Activated effector memory CD4-positive, alpha-beta T cell treated with Interleukin-2 at 50 U/mL for 16 hours (primary cell): Measurements from ENCODE around the gene EXOSC10.
A peak's percentile ranks its signal among the peaks of the same experiment; 100 is the strongest.
"Not testable (repeated sequence)": the region's sequence is repeated elsewhere in the genome, so short reads cannot be mapped to it uniquely, and the experiment has no call there.

Experiments
- DNase-seq: peaks from one replicate; pipeline ENCODE4 v3.0.0-alpha.2; 2020

The EXOSC10 gene

DNA sequence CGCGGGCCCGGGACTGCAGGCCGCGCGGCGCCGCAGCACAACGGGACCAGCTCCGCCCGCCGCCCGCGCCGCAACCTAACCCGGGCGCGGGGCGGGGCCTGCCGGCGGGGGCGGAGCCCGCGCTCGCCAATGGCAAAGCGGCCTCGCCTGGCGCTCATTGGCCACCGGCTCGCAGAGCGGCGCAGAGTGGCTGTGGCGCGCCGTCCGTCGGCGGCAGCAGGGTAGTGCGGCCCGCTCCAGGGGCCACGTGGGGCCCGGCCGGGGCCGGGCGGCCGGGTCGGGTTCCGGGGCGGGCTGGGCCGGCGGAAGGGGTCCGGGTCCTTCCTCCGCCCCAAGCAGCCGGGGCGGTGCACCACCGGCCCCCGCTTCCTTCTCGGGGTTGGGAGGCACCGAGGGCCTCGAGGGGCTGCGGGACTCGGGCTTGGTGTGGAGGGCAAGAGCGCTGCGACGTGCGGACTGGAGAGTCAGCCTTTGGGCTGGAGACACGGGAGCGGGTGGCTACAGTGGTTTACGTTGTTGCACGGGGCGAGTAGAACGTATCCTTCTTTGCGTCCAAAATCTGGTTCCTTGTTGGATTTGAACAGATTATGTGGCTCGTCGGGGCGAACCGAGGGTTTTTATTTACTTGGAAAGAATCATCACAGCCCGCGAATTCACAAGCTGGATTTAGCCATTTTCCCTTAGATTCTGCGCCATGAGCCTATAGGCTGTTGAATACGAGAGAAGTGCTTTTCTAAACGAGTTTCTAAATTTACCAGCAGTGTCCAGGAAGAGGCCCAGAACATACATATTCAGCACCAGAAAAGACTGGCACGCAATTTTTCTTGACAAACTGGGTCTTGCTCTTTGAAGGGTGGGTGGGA lies 39.5 kb downstream of the EXOSC10 start, which contains the start of gene SRM:
Gene SRM (minus strand): TSS at position 51 of the 863 bp plus-strand sequence. CDS start 75 bp downstream, outside the sequence.
- DNase-seq, result peak; percentile 87

DNA sequence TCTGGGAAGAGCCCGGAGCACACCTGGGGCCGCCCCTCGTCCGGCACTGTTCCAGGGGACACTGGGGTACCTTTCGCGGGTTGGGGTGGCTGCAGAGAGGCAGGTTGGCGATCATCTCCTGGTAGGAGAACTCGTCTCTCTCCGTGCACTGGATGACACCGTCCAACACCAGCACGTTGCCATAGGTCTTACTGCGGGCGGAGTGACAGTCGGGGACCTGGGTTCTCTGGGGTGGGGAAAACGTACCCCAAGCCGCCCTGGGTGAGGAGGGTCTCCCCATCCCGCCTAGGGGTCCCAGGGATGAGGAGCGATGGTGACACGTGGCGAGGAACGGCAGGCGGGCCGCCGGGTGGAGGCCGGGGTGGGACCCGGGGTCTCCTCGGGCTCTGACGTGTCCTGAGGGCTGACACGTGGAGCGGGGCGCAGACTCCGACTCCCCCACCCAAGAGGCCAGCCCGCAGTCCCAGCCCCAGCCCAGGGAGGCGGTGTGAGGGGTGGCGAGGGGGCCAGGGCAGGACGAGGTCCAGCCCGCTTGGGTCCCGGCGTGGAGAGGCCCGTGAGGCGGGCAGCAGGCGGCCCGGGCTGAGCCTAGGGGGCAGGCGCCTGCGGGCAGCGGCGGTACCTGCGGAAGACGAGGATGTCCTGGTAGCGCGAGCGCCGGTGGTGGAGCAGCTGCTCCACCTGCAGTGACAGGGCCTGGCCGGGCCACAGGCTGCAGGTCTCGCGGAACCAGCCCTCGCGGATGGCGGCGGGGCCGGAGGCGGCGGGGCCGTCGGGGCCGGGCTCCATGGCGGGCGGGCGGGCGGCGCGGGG lies 40.3 kb downstream of the EXOSC10 start:
- no peak for DNase-seq

GRCh38 chr1:11058595-11059154 lies 41.0 kb downstream of the EXOSC10 start:
- DNase-seq, result no peak

- no peak for DNase-seq
These were observed 41.6 kb downstream of the EXOSC10 start for GRCh38 chr1:11058026-11058425.

DNA sequence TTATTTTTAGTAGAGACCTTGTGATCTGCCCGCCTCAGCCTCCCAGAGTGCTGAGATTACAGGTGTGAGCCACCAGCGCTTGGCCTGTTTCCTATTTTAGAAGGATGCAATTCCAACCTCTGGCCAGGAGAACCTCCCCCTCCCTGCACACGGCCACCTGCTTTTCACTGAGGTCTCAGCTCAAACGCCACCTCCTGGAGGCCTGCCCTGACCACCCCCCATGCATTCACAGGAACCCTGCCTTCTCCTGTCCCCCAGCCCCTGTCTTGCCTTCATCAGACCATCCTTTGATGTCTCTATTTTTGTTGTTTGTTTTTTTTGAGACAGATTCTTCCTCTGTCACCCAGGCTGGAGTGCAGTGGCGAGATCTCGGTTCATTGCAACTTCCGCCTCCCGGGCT lies 42.2 kb downstream of the EXOSC10 start:
- no peak for DNase-seq

GRCh38 chr1:11056504-11056903 lies 43.2 kb downstream of the EXOSC10 start:
- DNase-seq, result no peak

DNA sequence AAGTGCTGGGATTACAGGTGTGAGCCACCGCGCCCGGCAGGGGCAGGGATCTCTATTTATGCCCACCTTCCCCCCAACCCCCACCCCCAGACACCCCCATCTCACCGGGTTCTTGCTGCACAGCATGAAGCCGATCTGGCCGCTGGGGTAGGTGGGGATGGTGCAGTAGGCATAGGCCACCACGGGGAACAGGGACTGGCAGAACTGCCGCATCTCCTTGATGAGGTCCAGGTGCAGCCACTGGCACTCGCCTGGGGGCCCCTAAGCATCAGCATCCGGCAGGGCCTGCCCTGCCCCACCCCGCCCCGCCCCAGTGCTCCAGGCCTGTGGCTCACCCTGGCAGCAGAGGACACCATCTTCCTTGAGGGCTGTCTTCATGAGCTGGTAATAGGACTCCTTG lies 44.0 kb downstream of the EXOSC10 start:
- DNase-seq, result no peak

DNA sequence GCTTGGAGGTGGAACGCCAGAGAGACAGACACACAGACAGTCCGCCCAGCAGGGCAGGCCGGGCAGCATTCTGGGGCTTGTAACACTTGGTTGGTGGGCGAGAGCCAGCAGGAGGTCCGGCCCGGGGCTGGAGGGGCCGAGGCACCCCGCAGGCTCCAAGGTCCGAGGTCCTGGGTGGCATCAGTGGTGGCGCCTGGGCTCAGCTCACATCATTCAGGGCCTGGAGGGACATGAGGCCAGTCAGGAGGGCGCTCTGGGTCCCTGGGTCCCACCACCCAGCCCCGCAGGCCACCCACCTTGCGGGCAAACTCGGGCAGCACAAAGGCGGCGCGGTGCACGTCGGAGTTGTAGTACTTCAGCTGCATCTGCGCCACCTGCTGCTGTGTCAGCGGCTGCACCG lies 45.0 kb downstream of the EXOSC10 start:
- no peak for DNase-seq

DNA sequence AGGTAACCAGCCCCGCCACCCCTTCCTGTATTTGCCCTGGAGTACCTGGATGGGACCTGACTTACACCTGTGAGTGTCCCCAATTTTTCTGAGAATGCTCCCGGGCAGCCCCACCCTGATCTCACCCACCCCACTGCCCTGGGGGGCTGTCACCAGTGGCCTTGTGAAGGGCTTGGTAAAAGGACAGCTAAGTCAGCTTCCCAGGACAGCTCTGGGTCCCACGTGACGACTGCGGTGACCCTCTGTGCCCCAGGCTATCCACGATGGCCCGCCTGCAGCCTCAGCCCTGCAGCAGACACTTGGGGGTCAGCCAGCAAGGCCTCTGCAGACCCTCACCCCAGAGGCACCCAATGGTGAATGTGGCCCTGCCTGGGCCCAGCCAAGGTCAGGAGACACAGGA lies 45.5 kb downstream of the EXOSC10 start:
- no peak for DNase-seq

DNA sequence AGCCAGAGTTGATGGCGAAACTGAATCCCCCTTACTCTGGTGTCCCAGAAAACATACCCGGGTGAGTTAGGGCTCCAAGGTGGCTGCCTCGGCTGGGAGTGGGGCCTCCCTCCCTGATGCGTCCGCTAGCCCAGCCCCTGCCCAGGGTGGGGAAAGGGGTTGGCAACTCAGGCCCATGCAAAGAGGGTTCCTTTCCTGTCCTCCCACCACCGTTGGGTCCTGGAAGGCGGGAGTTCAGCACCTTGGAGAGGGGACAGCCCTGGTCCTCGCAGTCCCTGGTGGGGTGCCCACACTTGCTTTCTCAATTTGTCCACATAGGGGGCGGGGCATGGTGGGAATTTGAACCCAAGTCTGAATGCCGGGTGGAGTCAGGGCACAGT lies 45.9 kb downstream of the EXOSC10 start:
- no peak for DNase-seq

DNA sequence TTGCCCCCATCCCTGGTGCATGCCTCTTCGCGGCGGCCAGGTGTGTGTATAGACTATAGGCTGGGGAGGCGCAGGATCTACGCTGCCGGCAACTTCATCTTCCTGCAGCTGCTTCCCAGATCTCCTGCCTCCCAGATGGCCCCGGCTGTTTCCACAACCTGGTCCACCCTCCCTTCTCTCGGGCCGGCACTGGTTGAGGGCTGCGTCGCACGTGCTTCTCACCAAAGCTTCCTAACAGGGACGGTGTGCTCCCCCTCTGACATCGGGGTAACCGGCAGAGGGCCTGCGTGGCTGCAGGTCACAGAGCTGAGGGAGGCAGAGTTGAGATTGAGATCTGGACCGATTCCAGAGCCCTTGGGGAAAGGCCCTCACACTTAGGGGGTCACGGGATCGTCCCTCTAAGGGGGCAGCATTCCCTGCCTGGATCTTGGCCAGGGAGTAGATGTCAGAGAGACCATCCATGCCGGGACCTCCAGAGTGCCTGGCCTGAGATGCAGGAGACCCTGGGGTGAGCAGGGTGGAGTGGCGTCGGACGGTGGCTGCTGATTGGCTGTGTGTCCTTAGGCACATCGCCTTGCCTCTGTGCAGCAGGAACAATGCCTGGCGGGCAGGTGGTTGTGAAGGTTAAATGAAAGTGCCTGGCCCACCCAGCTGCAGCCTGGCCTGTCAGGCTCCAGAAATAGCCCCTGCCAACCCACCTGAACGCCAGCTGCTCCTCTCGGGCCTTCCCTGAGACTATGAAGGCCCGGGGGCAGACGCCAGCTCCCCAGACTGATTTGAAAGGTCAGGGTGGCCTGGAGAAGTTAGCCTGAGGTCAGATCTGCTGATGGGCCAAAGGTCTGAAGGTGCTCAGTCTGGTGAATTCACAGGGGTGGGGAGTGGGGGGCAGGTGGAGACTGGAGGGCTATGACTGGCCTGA lies 46.6 kb downstream of the EXOSC10 start:
- no peak for DNase-seq

- DNase-seq, result no peak
These were observed 47.7 kb downstream of the EXOSC10 start for GRCh38 chr1:11051781-11052511.

GRCh38 chr1:11051121-11051520 lies 48.5 kb downstream of the EXOSC10 start:
- DNase-seq, result not testable (repeated sequence)

DNA sequence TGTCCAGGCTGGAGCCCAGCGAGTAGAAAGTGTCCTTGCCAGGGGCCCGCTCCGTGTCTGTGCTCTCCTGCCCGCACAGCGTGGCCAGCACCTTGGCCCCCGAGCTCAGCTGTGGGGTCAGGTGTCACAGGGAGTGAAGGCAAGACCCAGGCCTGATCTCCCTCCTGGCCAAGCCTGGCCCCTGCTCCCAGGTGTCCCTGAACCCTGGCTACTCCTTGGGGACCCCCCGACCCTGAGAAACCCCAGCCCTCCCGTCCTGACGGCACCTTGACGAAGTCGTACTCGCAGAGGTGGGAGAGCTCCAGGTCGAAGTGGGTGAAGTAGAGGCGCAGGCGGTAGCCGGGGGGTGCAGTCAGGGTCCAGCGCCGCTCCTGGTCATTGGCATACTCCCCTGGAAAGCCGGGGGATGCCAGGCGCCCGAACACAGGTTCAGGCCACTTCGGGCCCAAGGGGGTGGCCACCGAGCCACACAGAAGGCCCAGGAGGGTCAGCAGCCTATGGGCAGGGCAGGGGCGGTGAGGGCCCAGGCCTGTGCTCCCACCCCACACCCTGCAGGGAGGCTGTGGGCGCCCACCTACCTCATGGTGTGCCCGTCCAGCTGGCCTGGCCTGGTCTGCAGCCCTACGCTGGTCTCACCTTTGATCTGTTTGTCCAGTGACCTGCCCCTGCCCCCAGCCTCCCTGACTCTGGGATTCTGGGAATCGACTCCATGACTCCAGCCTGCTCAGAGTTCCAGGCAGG lies 52.9 kb downstream of the EXOSC10 start, which contains the start of gene MASP2:
Gene MASP2 (minus strand): TSS at position 615 of the 741 bp plus-strand sequence. CDS start 32 bp downstream, at position 583.
- DNase-seq, result no peak

- DNase-seq, result no peak
These were observed 53.5 kb downstream of the EXOSC10 start for GRCh38 chr1:11046270-11046566.

DNA sequence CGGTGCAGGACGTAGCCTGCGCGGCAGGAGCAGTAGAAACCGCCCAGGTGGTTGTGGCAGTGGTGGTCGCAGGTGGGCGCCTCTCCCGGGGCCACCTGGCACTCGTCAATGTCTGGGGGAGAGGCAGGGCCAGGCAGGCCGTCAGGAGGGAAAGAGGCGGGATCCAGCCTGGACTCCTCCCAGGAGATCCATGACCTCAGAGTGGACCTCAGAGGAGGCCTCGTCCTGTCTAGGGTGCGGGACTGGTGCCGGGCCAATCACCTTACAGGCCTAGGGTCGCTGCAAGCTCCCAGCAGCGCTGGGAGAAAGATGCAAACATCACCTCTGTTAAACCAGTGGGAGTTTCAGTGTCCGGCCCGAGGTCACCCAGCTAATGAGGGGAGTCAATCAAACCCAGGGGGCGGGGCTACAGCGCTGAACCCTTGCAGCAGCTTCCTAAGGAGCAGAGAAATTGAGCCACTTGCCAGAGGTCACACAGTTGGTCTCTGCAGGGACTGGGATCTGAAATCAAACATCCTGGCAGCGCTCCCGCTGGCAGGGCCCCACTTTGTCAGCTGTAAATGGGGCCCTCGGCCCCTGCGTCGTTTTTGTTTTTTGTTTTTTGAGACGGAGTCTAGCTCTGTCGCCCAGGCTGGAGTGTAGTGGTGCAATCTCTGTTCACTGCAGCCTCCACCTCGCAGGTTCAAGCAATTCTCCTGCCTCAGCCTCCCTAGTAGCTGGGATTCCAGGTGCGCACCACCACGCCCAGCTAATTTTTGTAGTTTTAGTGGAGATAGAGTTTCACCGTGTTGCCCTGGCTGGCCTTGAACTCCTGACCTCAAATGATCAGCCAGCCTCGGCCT lies 54.0 kb downstream of the EXOSC10 start:
- DNase-seq, result no peak

DNA sequence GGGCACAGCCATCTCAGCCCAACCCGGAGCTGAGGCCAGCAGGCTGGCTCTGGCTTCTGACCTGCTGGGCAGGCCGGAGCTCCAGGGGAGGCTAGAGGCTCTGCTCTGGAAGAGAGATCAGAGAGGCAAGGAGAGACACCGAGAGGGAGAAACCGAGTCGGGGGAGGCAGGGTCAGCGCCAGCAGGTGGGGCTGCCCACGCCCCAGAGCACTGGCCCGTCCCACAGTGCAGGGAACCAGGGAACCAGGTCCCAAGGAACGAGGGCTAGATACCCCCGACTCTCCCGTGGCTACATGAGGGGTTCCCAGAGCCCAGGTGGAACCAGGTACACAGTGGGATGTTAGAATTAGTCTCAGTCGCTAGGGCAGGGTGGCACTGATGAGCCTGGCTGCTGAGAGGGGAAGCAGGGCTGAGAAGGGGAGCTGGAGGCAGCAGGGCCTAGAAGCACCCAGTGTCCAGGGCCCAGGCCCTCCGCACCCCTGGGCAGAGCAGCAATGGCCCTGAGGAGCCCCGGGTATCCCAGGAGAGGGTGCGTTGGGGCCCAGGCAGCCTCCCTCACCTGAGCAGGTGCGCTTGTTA lies 54.7 kb downstream of the EXOSC10 start:
- no peak for DNase-seq

GRCh38 chr1:11044086-11044848 lies 55.4 kb downstream of the EXOSC10 start:
- no peak for DNase-seq
